NCI-H187 treated with DMSO at 0.1 percent for 48 hours (cell line): ENCODE data around the gene SBF2.

Experiments used
- DNase-seq: peaks from one replicate; lab custom pipeline; 2025; lab: John Stamatoyannopoulos, UW

Gene SBF2

DNA sequence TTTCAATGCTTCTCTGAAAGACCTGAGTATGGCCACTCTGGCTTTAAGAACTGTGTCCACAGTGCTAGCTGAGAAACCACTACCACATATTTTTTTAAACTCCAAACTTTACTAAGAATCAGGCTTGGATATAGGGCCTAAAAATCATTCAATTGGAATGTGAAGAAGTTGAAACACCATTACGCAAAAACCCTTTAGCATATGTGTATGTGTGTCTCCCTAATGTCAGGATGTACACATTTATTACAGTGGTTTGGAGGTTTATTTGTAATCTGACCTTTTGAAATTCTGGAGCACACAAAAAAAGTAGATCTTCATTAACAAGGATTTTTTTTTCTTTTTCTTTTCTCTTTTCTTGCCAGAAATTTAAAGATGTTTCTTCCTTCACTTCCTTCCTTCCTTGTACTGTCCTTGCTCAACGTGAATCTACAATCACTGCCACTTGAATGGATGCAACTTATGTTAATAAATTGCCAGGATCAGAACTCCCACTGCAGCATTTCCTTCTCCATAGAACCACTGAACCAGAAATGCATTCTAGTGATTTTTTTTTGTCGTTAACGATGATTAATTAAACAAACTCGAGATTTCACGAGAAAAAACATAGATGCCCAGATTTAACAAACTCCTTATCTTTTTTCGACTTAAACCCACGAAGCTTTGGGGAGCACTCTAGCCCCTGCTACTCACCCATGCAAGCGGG is 7.8 kb upstream of the SBF2 start:
- no peak for DNase-seq

DNA sequence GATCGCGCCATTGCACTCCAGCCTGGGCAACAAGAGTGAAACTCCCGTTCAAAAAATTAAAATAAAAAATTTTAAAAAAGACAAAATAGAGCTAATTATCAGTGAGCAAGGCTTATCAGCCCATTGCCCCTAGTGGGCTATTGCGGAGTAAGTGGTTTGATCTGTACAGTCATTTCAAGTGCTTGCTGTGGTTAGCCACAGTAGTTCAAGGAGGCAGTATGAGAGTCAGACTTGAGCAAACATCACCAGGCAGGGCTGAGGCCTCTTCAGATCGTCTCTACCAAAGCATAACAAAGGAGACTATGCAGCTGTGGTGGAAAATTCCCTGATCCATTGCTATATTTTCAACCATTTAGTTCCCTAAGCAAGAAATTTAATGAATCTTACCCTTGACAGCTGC is 4.3 kb upstream of the SBF2 start:
- peak; percentile 98 for DNase-seq

DNA sequence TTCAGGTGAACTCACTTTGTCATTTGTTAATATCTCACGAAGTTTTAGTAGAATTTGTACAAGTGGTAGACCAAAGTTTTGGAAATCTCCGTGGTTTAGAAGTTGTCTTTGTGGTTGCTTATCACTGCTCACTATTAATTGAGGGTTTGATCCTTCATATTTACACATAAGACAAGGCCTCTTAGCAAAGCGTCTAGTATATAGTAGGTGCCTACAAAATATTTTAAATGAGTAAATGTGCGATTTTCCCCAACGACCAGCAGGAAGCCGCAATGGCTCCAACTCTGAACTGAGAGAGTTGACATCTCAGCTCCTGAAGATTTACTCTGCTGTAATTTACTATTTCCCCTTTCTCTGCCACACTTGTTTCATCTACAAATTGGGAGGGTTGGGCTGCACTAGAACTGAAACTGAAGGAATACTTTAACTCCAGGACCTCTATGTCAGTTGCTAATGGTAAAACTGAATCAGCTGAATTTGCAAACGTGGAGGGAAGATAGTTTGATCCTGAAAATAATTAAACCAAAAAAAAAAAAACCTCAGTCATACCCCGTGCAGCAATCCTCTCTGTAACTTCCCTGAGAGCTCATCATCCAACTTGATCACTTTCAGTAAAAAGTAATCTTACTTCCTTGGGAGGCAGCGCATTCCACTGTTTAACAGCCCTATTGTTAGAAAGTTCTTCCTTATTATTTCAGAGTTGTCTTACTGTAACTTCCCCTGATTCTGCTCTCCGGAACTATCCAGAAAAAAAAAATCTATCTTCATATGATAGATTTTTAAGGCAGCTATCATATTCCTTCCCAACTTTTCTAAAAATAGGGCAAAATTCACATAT is 1.3 kb upstream of the SBF2 start:
- DNase-seq: no peak

DNA sequence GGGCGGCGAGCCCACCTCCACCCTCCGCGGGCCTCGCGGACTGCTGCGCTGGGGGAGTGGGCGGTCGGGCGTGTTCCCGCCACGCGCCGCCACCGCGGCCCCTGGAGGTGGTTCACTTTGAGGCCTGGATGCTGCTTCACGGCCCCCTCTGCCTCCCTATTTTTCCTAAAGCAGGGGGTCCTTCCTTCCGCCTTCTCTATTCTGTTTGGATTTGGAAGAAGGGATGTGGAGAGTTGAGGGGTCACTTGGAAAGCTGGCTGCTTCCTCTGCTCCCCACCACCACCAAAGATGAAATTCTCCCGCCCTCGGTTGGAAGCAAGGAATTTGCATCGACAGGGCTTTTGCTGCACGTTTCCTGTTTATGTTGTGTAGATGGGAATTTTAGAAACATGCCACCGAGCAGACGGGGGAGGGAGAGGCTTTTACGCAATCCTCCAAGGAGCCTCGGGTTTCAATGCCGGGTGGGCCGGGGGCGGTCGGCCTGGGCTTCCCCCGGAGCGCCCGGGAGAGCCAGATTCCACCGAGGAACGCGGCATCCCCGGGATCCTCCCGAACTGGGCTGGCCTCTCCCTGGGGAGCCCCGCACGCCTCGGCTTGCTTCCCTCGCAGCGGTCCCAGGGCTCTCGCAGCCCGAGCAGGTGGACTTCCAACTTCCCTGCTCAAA is 403 bp upstream of the SBF2 start:
- no peak for DNase-seq

DNA sequence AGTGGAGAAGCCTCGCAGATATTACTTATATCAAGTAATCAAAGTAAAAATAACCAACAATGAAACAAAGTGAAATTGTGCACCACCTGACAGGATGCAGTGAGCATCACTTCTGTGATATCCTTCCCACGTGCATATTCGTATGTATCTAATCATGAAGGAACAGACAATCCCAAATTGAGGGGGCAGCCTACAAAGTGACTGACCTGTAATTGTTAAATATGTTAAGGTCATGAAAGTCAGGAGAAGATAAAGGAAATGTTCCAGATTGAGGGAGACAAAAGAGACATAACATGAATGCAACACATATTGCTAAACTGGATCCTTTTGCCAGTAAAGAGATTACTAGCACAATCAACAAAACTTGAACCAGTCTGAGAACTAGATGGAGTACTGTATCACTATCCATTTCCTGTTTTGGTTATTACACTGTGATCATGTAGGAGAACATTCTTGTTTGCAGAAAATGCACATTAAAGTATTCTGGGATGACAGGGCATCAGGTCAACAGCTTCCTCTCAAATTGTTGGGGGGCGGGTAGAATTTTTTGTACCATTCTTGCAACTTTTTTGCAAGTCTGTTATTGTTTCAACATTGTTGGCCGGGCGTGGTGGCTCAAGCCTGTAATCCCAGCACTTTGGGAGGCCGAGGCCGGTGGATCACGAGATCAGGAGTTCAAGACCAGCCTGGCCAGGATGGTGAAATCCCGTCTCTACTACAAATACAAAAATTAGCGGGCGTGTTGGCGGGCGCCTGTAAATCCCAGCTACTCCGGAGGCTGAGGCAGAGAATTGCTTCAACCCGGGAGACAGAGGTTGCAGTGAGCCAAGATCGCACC is 2.0 kb downstream of the SBF2 start:
- no peak for DNase-seq

DNA sequence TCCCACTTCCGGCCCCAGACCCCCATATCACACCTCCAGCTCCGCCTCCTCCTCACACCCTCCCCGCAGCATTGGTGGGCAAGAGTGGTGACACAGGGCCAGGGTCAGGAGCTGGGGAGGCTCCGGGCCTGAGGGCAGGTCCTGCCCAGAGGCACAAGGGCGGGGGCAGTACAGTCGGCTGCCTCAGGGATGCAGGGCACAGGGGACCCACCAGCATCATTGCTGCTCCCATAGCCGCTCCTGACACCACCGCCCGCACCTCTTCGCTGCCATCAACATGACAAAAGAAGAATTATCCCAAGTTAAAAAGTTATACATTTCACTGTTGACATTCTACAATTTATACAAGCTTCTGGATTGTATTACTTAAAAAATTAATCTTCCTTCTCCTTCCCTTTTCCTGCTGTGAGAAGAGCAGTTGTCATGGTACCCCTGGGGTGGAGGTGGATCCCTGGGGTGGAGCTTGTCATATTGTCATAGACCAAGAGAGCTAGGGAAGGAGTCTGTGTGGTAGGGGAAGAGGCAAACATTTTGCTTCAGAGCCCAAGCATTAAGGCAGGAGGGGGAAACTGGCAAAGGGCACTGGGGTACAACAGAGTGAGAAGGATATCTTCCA is 4.1 kb downstream of the SBF2 start:
- DNase-seq: no peak

DNA sequence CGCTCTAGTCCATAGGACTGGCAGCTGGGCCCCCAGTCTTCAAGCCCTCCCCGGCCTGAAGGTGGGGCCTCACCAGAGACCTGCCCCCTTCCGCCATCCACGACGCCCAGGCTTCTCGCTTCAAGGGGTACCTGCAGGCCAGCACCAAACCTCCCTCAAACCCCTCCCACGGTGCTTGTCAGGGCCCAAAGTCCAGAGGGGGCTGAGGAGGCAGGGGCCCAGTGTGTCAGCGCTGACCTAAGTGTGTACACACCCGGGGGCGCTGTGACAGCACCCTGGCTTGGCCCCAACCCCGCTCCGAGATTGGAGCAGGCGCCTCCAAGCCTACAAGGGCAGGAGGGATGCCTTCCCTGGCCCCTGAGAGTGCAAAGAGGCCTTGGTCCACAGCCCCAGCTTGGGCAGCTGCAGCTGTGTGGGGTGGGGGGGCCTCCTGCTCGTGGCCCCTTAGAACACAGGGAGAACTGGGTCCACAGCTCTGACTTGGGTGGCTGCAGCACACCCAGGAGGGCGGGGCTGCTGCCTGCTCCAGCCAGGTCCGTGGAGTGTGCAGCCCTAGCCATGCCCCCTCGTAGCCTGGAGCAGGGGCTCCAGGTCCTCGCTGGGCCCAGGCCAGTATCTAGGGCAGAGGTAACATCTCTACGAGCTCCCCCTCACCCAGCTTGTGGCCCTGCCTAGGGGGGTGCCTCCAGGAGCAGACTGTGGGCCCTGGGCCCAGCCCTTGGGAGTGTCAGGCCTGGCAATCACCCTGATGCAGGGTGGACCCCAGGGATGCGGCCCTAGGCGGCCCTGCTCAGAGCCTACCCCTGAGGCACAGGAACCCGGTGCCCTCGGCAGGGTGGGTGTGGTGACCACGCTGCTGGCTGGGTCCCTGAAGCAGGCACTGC is 4.9 kb downstream of the SBF2 start:
- no peak for DNase-seq

DNA sequence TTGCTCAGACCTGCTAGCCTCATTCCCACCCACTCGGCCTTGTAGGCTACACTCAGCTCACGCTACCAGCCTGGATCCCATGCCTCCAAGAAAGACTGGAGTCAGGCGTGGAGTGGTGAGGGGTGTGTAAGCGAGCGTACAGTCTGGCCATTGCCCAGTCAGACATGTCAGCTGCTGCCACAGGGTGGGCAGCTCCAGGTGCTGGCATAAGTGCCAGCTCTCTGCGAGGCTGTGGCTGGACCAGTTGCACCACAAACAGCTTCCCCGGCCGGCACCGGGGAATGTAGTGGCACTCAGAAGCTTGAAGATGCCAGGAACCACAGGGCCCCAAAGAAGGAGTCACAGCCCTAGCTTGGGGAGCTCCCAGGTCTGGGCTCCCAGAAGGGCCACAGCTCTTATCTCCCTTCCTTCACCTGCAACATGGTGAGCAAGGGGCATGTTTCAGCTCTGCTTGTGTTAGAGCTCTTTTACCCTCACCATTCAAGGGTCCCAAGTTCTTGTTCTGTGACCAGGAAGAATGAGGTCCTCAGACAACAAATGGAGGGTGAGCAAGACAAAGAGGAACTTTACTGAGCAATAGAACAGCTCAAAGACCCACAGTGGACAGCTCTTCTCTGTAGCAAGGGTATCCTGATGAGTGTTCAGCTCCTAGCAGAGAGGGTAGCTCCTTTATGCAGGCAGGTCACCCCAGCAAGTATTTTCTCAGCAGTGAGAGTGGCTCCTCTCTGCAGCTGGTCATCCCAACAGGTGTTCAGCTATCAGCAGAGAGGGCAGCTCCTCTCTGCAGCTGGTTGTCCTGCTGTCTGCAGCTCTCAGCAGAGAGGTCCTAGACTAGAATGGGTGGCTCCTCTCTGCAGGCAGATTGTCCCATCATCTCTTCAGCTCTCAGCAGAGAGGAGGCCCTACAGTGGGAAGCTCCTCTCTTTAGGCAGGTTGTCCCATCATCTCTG is 6.0 kb downstream of the SBF2 start:
- DNase-seq: no peak

DNA sequence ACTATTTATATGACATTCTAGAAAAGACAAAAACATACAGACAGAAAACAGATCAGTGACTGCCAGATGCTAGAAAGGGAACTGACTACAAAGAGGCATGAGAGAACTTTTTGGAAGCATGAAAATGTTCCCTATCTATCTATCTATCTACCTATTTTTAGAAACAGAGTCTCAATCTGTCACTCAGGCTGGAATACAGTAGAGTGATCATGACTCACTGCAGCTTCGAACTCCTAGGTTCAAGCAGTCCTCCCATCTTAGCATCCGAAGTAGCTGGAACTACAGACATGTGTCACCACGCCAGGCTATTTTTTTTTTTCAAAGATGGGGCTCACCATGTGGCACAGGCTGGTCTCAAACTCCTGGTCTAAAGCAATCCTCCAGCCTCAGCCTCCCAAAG is 6.9 kb downstream of the SBF2 start:
- DNase-seq: no peak

DNA sequence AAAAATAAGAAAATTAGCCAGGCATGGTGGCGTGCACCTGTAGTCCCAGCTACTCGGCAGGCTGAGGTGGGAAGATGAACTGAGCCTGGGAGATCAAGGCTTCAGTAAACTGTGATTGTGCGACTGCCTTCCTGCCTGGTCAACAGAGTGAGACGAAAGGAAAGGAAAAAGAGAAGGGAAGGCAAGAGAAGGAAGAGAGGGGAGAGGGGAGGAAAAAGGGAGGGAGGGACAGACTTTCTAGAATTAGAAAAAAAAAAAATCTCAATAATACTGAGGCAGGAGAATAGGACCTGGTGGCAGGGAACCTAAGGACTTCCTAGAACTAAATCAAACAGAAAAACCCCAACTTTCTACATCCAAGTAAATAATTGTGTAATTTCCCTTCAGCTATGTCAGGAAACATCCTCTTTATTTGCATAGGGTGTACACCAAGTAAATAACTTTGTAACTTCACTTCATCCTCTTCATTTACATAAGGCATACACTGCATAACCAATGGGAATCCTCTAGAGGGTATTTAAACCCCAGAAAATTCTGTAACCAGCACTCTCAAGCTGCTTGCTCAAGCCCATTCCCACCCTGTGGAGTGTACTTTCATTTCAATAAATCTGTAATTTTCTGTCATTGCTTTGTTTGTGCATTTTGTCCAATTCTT is 8.7 kb downstream of the SBF2 start:
- no peak for DNase-seq

DNA sequence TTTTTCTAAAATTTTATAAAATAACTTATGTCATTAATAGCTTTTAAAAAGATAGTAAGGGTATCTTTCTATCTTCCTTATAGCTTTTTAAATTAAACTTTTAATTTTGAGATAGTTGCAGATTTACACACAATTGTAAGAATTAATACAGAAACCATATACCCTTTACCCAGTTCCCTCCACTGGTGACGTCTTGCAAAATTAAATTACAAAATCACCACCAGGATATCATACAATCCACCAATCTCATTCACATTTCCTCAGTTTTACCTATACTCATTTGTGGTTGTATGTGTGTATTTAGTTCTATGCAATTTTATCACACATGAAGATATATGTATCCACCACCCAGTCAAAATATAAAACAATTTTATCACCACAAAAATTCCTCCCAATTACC is 10.0 kb downstream of the SBF2 start:
- DNase-seq: no peak

DNA sequence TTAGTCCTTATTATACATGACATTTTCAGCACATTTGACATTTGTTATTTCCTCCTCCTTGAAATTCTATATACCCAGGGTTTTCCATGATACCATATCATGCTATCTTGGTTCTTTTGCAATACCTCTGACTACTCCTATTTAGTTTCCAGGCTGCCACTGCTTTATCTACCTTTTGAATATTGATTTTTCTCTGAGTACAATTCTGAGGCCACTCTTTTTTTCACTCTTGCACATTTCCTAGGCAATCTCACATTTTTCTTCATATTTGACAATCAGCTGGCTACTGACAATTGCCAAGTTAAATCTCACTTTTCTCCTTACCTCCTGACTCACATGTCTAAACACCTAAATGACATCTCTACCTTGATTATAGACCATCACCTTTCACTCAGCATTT is 11.9 kb downstream of the SBF2 start:
- no peak for DNase-seq

DNA sequence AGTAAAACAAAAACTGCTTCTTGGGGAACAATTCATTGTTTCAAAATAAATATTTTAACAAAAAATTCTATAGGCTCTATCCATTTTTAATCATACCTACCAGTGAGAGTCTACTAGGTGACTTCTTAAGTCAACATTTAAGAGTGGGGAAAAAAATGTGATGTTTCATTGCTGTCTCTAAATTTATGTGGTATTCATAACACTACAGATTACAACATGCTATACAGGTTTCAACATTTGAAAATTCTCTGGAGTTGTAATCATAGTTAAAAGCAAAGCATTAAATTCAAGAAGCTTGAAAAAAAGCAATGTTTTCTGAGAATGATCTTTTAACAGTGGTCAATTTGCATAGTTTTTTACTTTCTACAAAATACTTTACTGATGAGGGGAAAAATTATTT is 18.3 kb downstream of the SBF2 start:
- DNase-seq: no peak

DNA sequence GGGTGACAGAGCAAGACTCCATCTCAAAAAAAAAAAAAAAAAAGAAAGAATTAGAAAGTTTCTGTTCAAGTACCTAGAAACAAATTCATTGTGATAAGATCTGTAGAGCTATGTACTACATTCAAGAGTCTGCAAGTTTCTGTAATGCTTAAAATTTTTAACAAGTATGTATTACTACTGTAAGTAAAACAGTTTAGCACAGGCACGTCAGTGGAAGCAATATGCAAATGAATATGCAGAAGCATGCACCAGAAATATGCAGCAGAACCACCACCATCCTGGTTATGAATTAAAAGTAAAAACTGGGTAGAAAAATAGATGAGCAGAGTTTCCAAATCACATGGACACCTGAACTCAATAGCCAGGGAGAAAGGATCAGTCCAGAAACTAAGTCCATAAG is 19.3 kb downstream of the SBF2 start:
- DNase-seq: no peak

DNA sequence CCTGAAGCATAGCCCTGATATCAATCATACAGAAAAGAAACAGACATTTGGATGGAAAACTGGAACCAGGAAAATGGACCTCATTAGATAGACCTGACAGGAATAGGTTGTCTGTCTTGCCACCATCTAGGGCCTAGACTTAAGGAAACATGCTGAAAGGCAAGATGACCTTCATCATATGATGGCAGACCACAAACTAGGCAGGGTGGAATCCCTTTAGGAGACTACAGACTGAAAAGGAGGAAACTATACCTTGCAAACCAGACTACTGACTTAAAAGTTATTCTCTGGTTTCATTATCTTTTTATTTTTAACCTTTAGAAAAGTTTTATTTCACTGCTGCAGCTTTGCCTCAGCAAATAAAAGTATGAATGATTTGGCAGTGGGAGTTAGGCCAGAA is 20.3 kb downstream of the SBF2 start:
- DNase-seq: no peak

DNA sequence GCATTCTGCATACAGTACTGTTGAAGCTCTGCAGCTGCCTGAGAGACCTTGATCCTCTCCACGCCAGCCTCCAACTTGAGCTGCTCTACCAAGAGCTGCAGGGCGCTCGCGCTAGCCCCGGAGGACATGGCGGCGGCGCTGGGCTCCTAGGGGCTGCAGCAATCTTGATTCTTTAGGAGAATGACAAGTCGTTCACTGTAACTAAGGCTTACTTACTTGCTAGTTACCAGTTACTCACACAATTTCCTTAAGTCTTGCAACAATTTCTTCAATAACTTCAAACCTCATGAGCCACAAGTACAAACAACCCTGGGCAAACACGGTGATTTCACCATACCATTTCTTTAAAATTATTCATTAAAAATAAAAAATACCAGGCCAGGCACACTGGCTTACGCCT is 21.9 kb downstream of the SBF2 start:
- no peak for DNase-seq

DNA sequence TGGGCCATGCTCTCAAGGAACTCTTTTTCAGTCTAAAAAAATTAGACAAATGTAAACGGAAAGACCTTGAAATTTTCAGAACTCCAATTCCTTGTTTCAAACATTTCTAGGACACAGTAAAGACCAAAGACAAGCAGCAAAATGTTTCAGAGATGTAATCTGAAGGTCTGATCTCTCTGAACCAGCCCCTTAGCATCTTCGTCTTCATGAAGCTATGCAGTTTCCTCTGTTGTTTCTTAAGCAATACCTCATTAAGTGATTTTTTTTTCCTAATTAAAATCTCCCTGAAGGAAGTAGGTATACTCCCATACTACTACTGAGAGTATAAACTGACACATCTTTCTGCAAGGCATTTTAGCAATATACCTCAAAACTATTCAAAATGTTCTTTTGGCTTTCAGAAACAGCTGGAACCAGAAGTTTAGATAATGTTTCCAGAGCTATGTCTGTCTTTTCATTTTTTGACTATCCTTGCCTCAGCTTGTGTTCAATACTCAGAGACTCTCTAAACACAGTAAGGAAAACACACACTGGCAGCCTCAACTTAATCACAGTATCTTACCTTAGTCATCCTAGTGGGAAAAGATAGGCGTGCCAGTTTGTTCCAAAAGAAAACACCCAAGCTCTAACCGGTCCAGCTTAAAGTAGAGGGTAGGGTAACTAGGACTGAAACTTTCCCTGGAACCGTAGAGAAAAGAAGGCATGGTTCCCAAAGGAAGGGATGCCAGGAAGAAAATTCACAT is 25.1 kb downstream of the SBF2 start:
- DNase-seq: no peak

DNA sequence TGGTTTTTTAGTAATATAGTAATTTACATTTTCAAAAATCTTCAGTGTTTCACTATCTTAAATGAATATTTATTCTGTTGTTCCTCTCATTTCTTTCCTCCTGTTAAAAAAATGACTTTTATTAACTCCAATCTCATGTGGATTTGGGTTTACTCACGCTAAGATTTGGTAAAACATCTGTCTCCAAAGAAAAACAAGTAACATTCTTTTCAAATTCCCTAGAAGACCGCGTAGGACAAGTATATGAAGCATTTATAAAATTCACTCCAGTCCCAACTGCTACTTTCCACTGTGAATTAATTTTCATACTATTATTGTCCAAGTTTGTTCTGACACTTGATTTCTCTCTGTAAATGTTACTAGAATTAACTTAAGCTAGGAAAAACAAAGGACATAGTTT is 26.2 kb downstream of the SBF2 start:
- no peak for DNase-seq
